NCI-H2029 (cell line): ENCODE measurements around the gene SYT5.

Experiments
- DNase-seq: peaks from one replicate; lab custom pipeline; 2025; lab: John Stamatoyannopoulos, UW

SYT5 gene

DNA sequence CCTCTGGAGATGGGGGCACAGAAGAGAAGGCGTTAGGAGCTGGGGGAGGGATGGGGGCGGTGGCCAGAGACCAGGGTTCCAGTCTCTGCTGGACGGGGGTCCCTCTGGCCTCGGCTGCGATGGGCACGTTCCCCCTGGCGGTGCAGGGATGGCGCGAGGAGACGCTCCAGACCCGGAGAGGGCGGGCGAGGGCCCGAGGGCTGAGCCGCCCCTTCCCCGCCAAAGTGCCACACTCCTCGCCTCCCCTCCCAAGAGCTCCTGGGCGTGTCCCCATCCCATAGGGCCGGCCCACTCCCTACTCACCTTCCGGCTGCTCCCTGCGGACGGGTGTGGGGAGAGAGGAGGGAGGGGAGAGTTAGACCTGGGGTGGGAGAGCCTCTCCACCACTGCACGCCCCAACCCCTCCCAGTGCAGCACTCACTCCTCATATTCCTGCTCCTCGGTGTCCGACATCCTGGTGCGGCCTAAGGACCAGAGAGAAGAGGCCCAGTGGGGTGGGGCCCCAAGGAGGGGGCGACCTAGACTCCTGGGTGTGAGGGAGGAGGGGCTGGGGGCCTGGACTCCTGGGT lies 33.3 kb downstream of the SYT5 start:
- no peak for DNase-seq

DNA sequence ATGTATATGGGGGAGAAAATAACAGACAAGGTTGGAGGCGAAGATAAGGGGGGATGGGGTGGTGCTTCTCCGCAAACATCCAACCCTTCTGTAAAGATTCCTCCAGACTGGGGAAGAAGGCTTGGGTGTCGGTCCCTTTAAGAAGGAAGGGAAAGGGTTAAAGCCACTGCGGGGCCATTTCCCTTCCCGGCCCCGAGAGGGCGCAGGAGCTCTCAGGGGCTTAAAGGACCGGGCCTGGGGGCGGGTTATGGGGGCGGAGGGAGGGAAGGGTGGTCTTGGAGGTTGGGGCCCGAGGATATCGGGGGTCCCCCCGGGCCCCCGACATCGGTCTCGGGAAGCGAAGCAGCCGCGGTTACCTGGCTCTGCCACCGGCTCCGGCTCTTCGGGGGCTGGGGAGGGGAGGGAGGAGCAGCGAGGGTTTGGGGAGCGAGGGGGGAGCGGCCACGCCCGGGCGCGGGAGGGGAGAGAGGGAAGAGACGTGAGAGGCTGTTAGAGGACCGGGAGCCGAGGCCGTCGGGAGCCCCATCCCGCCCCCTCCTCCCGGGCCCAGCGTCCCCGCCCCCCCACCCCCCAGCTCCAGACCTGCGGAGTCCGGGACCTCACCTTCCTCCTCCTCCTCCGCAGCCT lies 33.9 kb downstream of the SYT5 start:
- DNase-seq = peak; percentile 16

DNA sequence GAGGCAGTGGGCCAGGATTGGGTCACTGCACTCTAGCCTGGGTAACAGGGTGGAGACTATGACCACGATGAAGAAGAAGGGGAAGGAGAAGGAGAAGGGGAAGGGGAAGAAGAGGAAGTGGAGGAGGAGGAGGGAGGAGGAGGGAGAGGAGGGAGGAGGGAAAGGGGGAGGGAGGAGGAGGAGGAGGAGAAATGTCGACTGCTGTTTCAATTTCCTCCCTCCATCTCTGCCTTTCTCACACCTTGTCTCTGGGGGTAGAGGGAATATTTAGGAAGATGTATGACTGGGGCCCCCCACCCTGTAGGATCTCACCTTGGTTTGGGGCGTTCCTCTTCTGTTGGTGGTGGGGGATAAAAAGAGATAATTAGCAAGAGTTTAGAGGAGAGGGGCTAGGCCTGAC lies 34.9 kb downstream of the SYT5 start:
- DNase-seq = no peak

DNA sequence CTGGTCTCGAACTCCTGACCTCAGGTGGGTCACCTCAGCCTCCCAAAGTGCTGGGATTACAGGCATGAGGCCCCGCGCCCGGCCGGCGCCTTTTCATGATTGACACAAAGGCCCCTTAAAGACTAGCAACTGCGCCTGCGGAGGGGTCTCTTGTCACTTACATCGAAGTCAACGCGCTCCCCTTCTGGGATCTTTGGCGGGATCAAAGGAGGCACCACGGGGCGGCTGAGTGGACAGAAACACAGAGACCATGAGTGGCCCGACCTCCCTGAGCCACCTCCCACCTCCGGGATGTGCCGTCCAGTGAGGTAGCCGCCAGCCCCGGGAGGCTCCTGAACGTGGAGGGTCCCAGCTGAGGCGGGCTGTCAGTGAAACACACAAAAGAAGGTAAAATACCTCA lies 38.4 kb downstream of the SYT5 start:
- no peak for DNase-seq

DNA sequence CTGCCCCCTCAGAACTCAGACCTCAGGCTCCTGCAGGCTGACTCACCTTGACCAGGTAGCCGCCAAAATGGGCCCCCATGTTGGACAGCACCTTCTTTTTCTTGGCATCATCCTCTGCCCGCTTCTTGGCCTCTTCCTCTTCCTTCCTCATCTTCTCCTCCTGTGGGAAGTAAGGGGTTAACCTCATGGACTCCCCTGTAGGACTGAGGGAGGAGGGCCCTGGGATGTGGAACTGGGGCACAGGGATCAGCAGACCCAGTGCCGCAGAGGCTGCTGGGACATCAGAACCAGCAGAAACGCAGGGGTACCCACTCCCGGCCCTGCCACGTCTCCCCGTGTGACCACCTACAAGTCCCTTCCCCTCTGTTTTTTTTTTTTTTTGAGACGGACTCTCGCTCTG lies 42.2 kb downstream of the SYT5 start:
- DNase-seq = no peak

DNA sequence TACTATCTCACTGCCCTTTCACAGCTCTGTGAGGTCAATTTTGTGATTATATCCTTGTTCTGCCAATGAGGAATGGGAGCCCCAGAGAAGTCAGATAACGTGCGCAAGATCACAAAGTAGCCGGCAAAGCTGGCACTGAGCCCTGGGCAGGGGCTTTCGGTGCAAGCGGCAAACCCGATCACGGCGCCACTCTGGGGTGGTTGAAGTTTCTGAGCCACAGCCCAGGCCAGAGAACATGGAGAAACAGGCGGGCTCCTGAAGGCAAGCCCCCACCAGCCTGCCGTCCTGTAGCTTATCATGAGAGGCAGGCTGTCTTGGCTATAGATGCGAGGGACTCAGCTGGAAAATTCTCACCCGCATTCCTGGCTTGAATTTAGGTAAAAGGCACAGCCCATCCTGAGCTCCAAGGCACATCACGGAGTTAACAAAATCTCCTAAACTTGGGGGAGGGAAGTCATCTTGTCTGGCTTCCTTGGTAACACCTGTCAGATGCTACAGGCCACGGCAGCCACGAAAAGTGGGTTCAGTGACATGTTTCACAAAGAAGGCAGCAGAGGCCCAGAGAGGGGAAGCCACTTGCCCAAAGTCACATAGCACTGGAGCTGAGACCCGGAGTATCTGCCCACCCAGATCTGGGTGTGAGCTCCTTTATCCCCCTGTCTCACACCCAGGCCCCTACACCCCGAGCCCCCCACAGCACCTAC lies 43.5 kb downstream of the SYT5 start:
- no peak for DNase-seq

DNA sequence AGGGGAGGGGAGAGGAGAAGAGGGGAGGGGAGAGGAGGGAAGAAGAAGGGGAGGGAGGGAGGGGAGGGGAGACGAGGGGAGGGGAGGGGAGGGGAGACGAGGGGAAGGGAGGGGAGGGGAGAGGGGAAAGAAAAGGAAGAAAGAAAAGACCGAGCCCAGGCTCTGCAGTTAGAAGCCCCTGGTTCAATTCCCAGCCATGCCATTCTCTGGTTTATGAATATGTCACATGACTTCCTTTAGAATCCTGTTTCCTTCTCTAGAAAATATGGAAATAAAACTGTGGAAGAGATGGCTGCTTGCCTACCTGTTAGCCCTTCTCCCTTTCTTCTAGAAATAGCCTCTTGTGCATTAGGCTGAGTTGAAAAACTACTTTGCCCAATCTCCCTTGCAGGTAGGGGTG lies 45.4 kb downstream of the SYT5 start:
- DNase-seq = no peak

DNA sequence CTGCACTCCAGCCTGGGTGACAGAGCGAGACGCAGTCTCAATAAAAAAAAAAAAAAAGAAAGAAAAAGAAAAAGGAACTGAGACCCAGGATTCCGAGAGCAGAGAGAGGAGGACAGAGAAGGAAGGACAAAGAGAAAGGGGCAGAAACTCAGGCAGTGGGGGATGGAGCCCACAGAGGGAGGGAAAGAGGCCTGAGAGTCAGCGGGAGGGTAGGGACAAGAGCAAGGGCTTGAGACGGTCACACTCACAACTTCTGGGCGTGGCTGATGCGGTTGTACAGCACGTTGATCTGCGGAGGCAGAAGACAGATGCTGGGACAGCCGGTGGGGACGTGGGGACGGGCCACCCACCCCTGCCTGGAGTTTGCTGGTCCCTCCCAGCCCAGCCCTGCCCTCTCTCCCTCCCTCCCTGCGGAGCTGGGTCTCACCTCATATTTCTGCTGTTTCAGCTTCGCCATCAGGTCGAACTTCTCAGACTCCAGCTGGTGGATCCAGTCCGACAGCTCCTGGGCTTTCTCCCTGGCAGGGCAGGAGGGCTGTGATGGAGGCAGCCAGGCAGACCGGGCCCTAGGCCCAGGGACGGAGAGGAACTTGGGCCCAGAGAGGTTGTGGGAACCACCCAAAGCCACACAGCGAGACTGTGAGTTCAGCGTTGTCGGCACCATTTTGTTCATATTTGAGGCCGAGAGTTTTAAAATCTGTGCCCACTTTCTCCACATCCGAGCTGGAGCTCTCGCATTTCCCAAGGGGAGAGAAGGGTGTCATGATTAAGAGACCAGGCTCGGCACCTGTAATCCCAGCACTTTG lies 46.2 kb downstream of the SYT5 start:
- no peak for DNase-seq

DNA sequence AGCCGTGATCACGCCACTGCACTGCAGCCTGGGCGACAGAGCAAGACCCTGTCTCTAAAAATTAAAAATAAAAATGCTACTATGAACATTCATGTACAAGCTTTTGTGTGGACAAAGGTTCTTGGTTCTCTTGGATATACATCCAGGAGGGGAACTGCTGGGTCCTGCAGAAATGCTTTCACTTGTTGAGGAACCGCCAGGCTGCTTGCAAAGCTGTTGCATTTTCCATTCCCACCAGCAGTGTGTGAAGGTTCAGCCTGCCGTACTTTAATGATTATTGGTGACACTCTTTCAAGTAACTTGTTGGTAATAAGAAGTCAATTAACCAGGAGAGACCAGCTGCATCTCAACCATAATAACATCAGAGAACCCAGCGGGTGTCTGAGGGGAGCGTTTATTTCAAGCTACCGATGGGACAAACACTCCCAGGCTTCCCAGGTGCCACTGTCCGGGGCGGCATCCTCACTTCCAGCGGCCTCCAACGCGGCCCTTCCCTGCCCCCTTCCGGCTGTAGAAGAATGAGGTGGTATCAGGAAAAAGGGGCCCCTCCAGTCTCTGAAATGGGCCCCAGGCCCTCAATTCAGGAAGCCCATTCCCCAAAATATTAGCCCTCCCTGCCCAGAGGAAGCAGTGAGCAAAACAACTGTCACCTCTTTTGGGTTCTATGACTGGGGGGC lies 47.5 kb downstream of the SYT5 start:
- DNase-seq = no peak

DNA sequence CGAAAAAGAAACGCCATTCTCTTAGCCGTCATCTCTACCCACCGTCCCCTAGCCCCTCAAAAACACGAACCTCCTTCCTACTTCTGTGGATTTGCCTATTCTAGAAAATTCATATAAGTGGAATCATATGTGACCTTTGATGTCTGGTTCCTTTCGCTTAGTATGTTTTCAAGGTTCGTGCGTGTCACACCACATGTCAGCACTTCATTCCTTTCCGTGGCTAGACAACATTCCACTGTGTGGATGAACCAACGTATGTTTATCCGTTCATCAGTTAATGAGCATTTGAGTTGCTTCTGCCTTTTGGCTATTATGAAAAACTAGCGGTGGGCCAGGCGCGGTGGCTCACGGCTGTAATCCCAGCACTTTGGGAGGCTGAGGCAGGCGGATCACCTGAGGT lies 48.7 kb downstream of the SYT5 start:
- DNase-seq = no peak
